ENCODE data around the gene SPRR5. TPM values are rescaled to one million over a fixed set of nuclear protein-coding genes. Genes with fewer than 3 reads are reported as not detected.
A peak's percentile ranks its signal among the peaks of the same experiment; 100 is the strongest.

Gene SPRR5
- total and polyA plus RNA-seq, 9 of the 15 experiments (the other 6 are each of a cell fraction or from before 2014, with no cell fraction given): not detected

GRCh38 chr1:152986578-152986977 is 39.6 kb downstream of the SPRR5 start:
- H2AFZ ChIP-seq (ENCODE audit: low read depth, low read length): no peak overlapping the region
- ChIA-PET CTCF (ENCODE audit: low intra/inter-chr PET ratio) (no interaction called here), POLR2A (no interaction called here)
- no peak for ATAC-seq
- no peak for DNase-seq (ENCODE audit: extremely low read depth in 1 of 4, low spot score in 3 of 4)
- FAIRE-seq: no peak
- in situ Hi-C loops (cut with MboI) (no loop called here), intact Hi-C loops (cut with micrococcal nuclease) (no loop called here)
- no TSS peak for BruUV-seq (replicated peaks)
- no peak overlapping the region for H3K4me3 ChIP-seq
- H3K9me1 ChIP-seq (ENCODE audit: control insufficient read depth, insufficient read depth, low read length): no peaks in the 10 kb centered on the region
- H3K9ac ChIP-seq (ENCODE audit: insufficient read depth in 1 of 2, low read depth in 2 of 2, low read length in 2 of 2): no peak overlapping the region
- H3K4me1 ChIP-seq (replicated peaks in 1 of 2; ENCODE audit: control insufficient read depth in 2 of 2, insufficient read depth in 2 of 2, low read length in 2 of 2): no peaks in the 10 kb centered on the region
- H3K36me3 ChIP-seq (ENCODE audit: control insufficient read depth, insufficient read depth, low read length): no peaks in the 10 kb centered on the region
- no peaks in the 10 kb centered on the region for H3K9me3 ChIP-seq (replicated peaks; ENCODE audit: control insufficient read depth, insufficient read depth, low read depth, low read length)
- TF ChIP-seq C11orf30 (IDR thresholded peaks at IDR 0.05; ENCODE audit: low read depth) (peak; percentile 26; the same call in 1 of the 2 replicates), TCF3 (CRISPR knock-in tag; IDR thresholded peaks at IDR 0.05) (no peak), ZNF316 (IDR thresholded peaks at IDR 0.05) (peak; percentile 76)
- H3K79me2 ChIP-seq (ENCODE audit: control insufficient read depth, insufficient read depth, low read length): no peaks in the 10 kb centered on the region
- H3K27ac ChIP-seq (ENCODE audit: extremely low read depth, low read depth, low read length): no peak overlapping the region
- WGBS (ENCODE audit: insufficient coverage, low coverage, missing lambda C conversion rate): 3% methylated on average over 2 of the region's 2 CpGs
- peaks cover 0 to 10% of the 10 kb centered on the region in 2 experiments; a peak in 4 of 5 replicates for H3K27me3 ChIP-seq (ENCODE audit: control insufficient read depth in 2 of 2, insufficient read depth in 2 of 2, low read length in 2 of 2)
- no peak overlapping the region for H3K4me2 ChIP-seq (ENCODE audit: insufficient read depth, low read length)
- no peaks in the 10 kb centered on the region for H4K20me1 ChIP-seq (replicated peaks; ENCODE audit: control insufficient read depth, insufficient read depth, low read length)

- no peak for FAIRE-seq
- Histone ChIP-seq H3K9me1 (ENCODE audit: control insufficient read depth, insufficient read depth, low read length) (no peaks in the 10 kb centered on the region), H3K27me3 (ENCODE audit: control insufficient read depth in 2 of 2, insufficient read depth in 2 of 2, low read length in 2 of 2) (peaks cover 0 to 10% of the 10 kb centered on the region in 2 experiments; a peak in 2 of 5 replicates), H2AFZ (ENCODE audit: low read depth, low read length) (no peak overlapping the region), H3K36me3 (ENCODE audit: control insufficient read depth, insufficient read depth, low read length) (no peaks in the 10 kb centered on the region), H3K4me1 (replicated peaks in 1 of 2; ENCODE audit: control insufficient read depth in 2 of 2, insufficient read depth in 2 of 2, low read length in 2 of 2) (no peaks in the 10 kb centered on the region), H3K27ac (ENCODE audit: extremely low read depth, low read depth, low read length) (no peak overlapping the region), H3K4me3 (no peak overlapping the region), H3K79me2 (ENCODE audit: control insufficient read depth, insufficient read depth, low read length) (no peaks in the 10 kb centered on the region), H3K9me3 (replicated peaks; ENCODE audit: control insufficient read depth, insufficient read depth, low read depth, low read length) (no peaks in the 10 kb centered on the region), H4K20me1 (replicated peaks; ENCODE audit: control insufficient read depth, insufficient read depth, low read length) (no peaks in the 10 kb centered on the region), H3K9ac (ENCODE audit: insufficient read depth in 1 of 2, low read depth in 2 of 2, low read length in 2 of 2) (no peak overlapping the region), H3K4me2 (ENCODE audit: insufficient read depth, low read length) (no peak overlapping the region)
- WGBS (ENCODE audit: insufficient coverage, low coverage, missing lambda C conversion rate): 1% methylated on average over 6 of the region's 6 CpGs
- no peak for DNase-seq (ENCODE audit: extremely low read depth in 1 of 4, low spot score in 3 of 4)
- no peak for ATAC-seq
- CTCF ChIA-PET (ENCODE audit: low intra/inter-chr PET ratio): no interaction called here
- POLR2A ChIA-PET: interaction anchor here (0.7 kb wide), 1 partner anchor 9 kb away, joined by 3 read pairs; no protein-coding TSS in a partner anchor
- TF ChIP-seq ZNF79 (CRISPR knock-in tag; IDR thresholded peaks at IDR 0.05; ENCODE audit: low read depth) (no peak), CREB1 (IDR thresholded peaks at IDR 0.05) (no peak), CREB1 (CRISPR knock-in tag; IDR thresholded peaks at IDR 0.05) (no peak), DEAF1 (CRISPR knock-in tag; IDR thresholded peaks at IDR 0.05) (no peak), NEUROD1 (IDR thresholded peaks at IDR 0.05; ENCODE audit: borderline replicate concordance, low read depth, low read length, partially characterized antibody) (no peak), RBM25 (IDR thresholded peaks at IDR 0.05; ENCODE audit: low read depth, low read length, severe bottlenecking) (no peak)
- no TSS peak for BruUV-seq (replicated peaks)
- in situ Hi-C loops (cut with MboI): no loop called here
- intact Hi-C loops (cut with micrococcal nuclease): no loop called here
These were observed 46.2 kb downstream of the SPRR5 start for GRCh38 chr1:152993186-152993585.

All from K562 (cell line).